Activated T-helper 17 cell treated with anti-CD3 and anti-CD28 coated beads, Interleukin-2, amount 50 U/mL, for 72 hours (primary cell): ENCODE results near the gene ZNF385D. TPM values are rescaled to one million over a fixed set of nuclear protein-coding genes. Genes with fewer than 3 reads are reported as not detected.

Experiments used
- ATAC-seq: fragments of 150-1000 bp; cut with Tn5 transposase; replicated peaks from 2 replicates; pipeline ENCODE4 v1.10.0; 2021; ENCODE audit warnings: mild to moderate bottlenecking, moderate library complexity
- H3K27ac Mint-ChIP-seq: one replicate; pipeline ENCODE4 v1.8.0; 2022; ENCODE audit warnings: mixed read lengths
- H3K27me3 Mint-ChIP-seq: one replicate; pipeline ENCODE4 v1.8.0; 2022; ENCODE audit warnings: mixed read lengths
- H3K36me3 Mint-ChIP-seq: one replicate; pipeline ENCODE4 v1.8.0; 2022; ENCODE audit warnings: low read depth, mild to moderate bottlenecking, mixed read lengths
- H3K4me1 Mint-ChIP-seq: one replicate; pipeline ENCODE4 v1.8.0; 2022; ENCODE audit warnings: mixed read lengths
- H3K4me3 Mint-ChIP-seq: one replicate; pipeline ENCODE4 v1.8.0; 2022; ENCODE audit warnings: mild to moderate bottlenecking, mixed read lengths
- H3K9me3 Mint-ChIP-seq: one replicate; pipeline ENCODE4 v1.8.0; 2022; ENCODE audit warnings: mixed read lengths
- total RNA-seq, 2 donors: library from RNA; stranded (reverse); gene quantifications; one replicate each; pipeline ENCODE4 v1.2.3, GENCODE V29; 2022

Gene ZNF385D
- total RNA-seq, 2 donors from 2014 or later, result not detected

- no peak for ATAC-seq
- no peaks in the 10 kb centered on the region for H3K36me3 Mint-ChIP-seq
- no peaks in the 10 kb centered on the region for H3K27me3 Mint-ChIP-seq
- no peaks in the 10 kb centered on the region for H3K4me1 Mint-ChIP-seq
- no peak overlapping the region for H3K4me3 Mint-ChIP-seq
- H3K9me3 Mint-ChIP-seq, result no peaks in the 10 kb centered on the region
- H3K27ac Mint-ChIP-seq, result no peak overlapping the region
Measured at GRCh38 chr3:21638488-21638887, 112.5 kb downstream of the ZNF385D start.

GRCh38 chr3:21634112-21634511, 116.9 kb downstream of the ZNF385D start:
- Mint-ChIP-seq H3K9me3 (peaks cover 3% of the 10 kb centered on the region), H3K4me1 (no peaks in the 10 kb centered on the region), H3K36me3 (no peaks in the 10 kb centered on the region), H3K27me3 (no peaks in the 10 kb centered on the region), H3K4me3 (no peak overlapping the region), H3K27ac (no peak overlapping the region)
- ATAC-seq, result no peak

- H3K4me3 Mint-ChIP-seq, result no peak overlapping the region
- peaks cover 5% of the 10 kb centered on the region for H3K9me3 Mint-ChIP-seq
- H3K4me1 Mint-ChIP-seq, result no peaks in the 10 kb centered on the region
- no peak for ATAC-seq
- no peaks in the 10 kb centered on the region for H3K36me3 Mint-ChIP-seq
- H3K27ac Mint-ChIP-seq, result no peak overlapping the region
- H3K27me3 Mint-ChIP-seq, result no peaks in the 10 kb centered on the region
Measured at GRCh38 chr3:21624524-21624923, 126.5 kb downstream of the ZNF385D start.

GRCh38 chr3:21621181-21621651, 129.8 kb downstream of the ZNF385D start:
- Mint-ChIP-seq H3K27ac (no peak overlapping the region), H3K4me3 (no peak overlapping the region), H3K4me1 (no peaks in the 10 kb centered on the region), H3K9me3 (no peaks in the 10 kb centered on the region), H3K36me3 (no peaks in the 10 kb centered on the region), H3K27me3 (no peaks in the 10 kb centered on the region)
- ATAC-seq, result no peak

- H3K4me1 Mint-ChIP-seq, result no peaks in the 10 kb centered on the region
- no peak overlapping the region for H3K27ac Mint-ChIP-seq
- no peak for ATAC-seq
- H3K4me3 Mint-ChIP-seq, result no peak overlapping the region
- no peaks in the 10 kb centered on the region for H3K27me3 Mint-ChIP-seq
- no peaks in the 10 kb centered on the region for H3K36me3 Mint-ChIP-seq
- no peaks in the 10 kb centered on the region for H3K9me3 Mint-ChIP-seq
Measured at GRCh38 chr3:21620511-21621155, 130.4 kb downstream of the ZNF385D start.

- no peak for ATAC-seq
- Mint-ChIP-seq H3K9me3 (no peaks in the 10 kb centered on the region), H3K4me1 (no peaks in the 10 kb centered on the region), H3K27me3 (no peaks in the 10 kb centered on the region), H3K4me3 (no peak overlapping the region), H3K27ac (no peak overlapping the region), H3K36me3 (no peaks in the 10 kb centered on the region)
Measured at GRCh38 chr3:21618695-21619094, 132.3 kb downstream of the ZNF385D start.

- no peaks in the 10 kb centered on the region for H3K9me3 Mint-ChIP-seq
- H3K4me1 Mint-ChIP-seq, result no peaks in the 10 kb centered on the region
- no peak overlapping the region for H3K27ac Mint-ChIP-seq
- no peak for ATAC-seq
- no peak overlapping the region for H3K4me3 Mint-ChIP-seq
- no peaks in the 10 kb centered on the region for H3K27me3 Mint-ChIP-seq
- no peaks in the 10 kb centered on the region for H3K36me3 Mint-ChIP-seq
Measured at GRCh38 chr3:21613372-21614070, 137.5 kb downstream of the ZNF385D start.

GRCh38 chr3:21601178-21601577, 149.8 kb downstream of the ZNF385D start:
- Mint-ChIP-seq H3K9me3 (peaks cover 23% of the 10 kb centered on the region), H3K4me1 (no peaks in the 10 kb centered on the region), H3K4me3 (no peak overlapping the region), H3K27ac (no peak overlapping the region), H3K36me3 (no peaks in the 10 kb centered on the region), H3K27me3 (no peaks in the 10 kb centered on the region)
- ATAC-seq, result no peak

- Mint-ChIP-seq H3K27me3 (no peaks in the 10 kb centered on the region), H3K9me3 (peaks cover 23% of the 10 kb centered on the region), H3K4me1 (no peaks in the 10 kb centered on the region), H3K36me3 (no peaks in the 10 kb centered on the region), H3K4me3 (no peak overlapping the region), H3K27ac (no peak overlapping the region)
- ATAC-seq, result no peak
Measured at GRCh38 chr3:21599890-21600289, 151.1 kb downstream of the ZNF385D start.

GRCh38 chr3:21592828-21593227, 158.2 kb downstream of the ZNF385D start:
- ATAC-seq, result no peak
- Mint-ChIP-seq H3K36me3 (no peaks in the 10 kb centered on the region), H3K27ac (no peak overlapping the region), H3K9me3 (peaks cover 9% of the 10 kb centered on the region), H3K4me3 (no peak overlapping the region), H3K27me3 (no peaks in the 10 kb centered on the region), H3K4me1 (no peaks in the 10 kb centered on the region)

GRCh38 chr3:21587894-21588293, 163.1 kb downstream of the ZNF385D start:
- H3K27ac Mint-ChIP-seq, result no peak overlapping the region
- H3K9me3 Mint-ChIP-seq, result peaks cover 13% of the 10 kb centered on the region
- no peak for ATAC-seq
- no peaks in the 10 kb centered on the region for H3K36me3 Mint-ChIP-seq
- no peaks in the 10 kb centered on the region for H3K27me3 Mint-ChIP-seq
- H3K4me1 Mint-ChIP-seq, result no peaks in the 10 kb centered on the region
- no peak overlapping the region for H3K4me3 Mint-ChIP-seq

GRCh38 chr3:21585216-21585740, 165.7 kb downstream of the ZNF385D start:
- Mint-ChIP-seq H3K4me1 (no peaks in the 10 kb centered on the region), H3K27me3 (no peaks in the 10 kb centered on the region), H3K4me3 (no peak overlapping the region), H3K9me3 (peaks cover 13% of the 10 kb centered on the region), H3K27ac (no peak overlapping the region), H3K36me3 (no peaks in the 10 kb centered on the region)
- no peak for ATAC-seq

- H3K4me3 Mint-ChIP-seq, result no peak overlapping the region
- no peak for ATAC-seq
- H3K36me3 Mint-ChIP-seq, result no peaks in the 10 kb centered on the region
- H3K27me3 Mint-ChIP-seq, result no peaks in the 10 kb centered on the region
- no peak overlapping the region for H3K27ac Mint-ChIP-seq
- no peaks in the 10 kb centered on the region for H3K4me1 Mint-ChIP-seq
- peaks cover 2% of the 10 kb centered on the region for H3K9me3 Mint-ChIP-seq
Measured at GRCh38 chr3:21573291-21573690, 177.7 kb downstream of the ZNF385D start.

GRCh38 chr3:21564531-21564930, 186.5 kb downstream of the ZNF385D start:
- H3K4me1 Mint-ChIP-seq, result no peaks in the 10 kb centered on the region
- peaks cover 9% of the 10 kb centered on the region for H3K9me3 Mint-ChIP-seq
- H3K27me3 Mint-ChIP-seq, result no peaks in the 10 kb centered on the region
- no peak overlapping the region for H3K27ac Mint-ChIP-seq
- no peak for ATAC-seq
- H3K4me3 Mint-ChIP-seq, result no peak overlapping the region
- no peaks in the 10 kb centered on the region for H3K36me3 Mint-ChIP-seq

- no peak for ATAC-seq
Measured at GRCh38 chr3:21562243-21562642, 188.8 kb downstream of the ZNF385D start.

More at GRCh38 chr3:21562243-21562642, 188.8 kb downstream of the ZNF385D start:
- Mint-ChIP-seq H3K4me3 (no peak overlapping the region), H3K4me1 (no peaks in the 10 kb centered on the region), H3K9me3 (peaks cover 16% of the 10 kb centered on the region), H3K36me3 (no peaks in the 10 kb centered on the region), H3K27ac (no peak overlapping the region), H3K27me3 (no peaks in the 10 kb centered on the region)
